ENCODE measurements around the gene ASCL3. TPM values are rescaled to one million over a fixed set of nuclear protein-coding genes. Genes with fewer than 3 reads are reported as not detected.

The ASCL3 gene
- polyA plus RNA-seq, 1 experiment = not detected

DNA sequence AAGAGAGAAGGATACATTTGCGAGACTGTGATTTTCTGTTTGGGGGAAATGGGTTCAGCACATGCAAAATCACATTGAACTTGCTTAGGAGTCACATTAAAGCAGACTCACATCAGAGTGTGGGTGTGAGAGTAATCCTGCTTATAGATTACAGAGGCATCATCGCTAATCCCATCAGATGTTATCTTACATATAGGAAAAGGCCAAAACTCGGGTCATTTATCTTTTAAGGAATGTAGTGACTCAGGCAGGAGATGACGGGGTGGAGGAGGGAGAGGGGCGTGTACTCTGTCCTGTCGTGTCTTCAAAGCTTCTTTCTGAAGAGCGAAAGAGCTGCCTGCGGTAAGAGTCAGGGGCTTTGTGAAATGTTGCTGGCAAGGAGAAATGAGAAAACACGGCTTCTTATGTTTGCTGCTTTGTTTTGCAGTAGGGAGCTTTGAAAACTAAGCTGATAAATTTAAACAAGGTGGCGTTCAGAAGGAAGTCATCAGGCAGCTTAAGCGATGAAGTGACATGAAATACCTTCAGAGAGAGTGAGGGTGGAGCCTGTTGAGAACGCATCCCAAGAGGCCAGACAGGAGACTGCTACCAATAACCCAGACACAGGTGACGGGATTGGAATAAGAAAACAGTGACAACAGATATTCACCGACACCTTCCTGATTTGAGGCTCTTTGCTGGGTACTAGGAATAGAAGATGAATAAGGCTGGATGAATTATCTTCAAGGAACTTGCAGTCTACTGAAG lies 7.9 kb downstream of the ASCL3 start:
- peak; percentile 31 for DNase-seq (ENCODE audit: low read depth)
- H3K4me3 ChIP-seq (ENCODE audit: low read depth, low read length) = no peak overlapping the region
- no peaks in the 10 kb centered on the region for H3K36me3 ChIP-seq (ENCODE audit: control insufficient read depth, insufficient read depth, low read length)
- TF ChIP-seq, protein P1, sequence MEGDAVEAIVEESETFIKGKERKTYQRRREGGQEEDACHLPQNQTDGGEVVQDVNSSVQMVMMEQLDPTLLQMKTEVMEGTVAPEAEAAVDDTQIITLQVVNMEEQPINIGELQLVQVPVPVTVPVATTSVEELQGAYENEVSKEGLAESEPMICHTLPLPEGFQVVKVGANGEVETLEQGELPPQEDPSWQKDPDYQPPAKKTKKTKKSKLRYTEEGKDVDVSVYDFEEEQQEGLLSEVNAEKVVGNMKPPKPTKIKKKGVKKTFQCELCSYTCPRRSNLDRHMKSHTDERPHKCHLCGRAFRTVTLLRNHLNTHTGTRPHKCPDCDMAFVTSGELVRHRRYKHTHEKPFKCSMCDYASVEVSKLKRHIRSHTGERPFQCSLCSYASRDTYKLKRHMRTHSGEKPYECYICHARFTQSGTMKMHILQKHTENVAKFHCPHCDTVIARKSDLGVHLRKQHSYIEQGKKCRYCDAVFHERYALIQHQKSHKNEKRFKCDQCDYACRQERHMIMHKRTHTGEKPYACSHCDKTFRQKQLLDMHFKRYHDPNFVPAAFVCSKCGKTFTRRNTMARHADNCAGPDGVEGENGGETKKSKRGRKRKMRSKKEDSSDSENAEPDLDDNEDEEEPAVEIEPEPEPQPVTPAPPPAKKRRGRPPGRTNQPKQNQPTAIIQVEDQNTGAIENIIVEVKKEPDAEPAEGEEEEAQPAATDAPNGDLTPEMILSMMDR (IDR thresholded peaks at IDR 0.05; ENCODE audit: insufficient read depth, low read depth, low read length) = no peak
- no peaks in the 10 kb centered on the region for H3K27me3 ChIP-seq (ENCODE audit: control insufficient read depth, insufficient read depth, low read length)
- ChIA-PET CTCF (interaction anchor here (1.2 to 1.6 kb wide), 4 partner anchors 9 to 25 kb away, joined by 3 to 6 read pairs (median 4); no protein-coding TSS in a partner anchor), POLR2A (no interaction called here)

DNA sequence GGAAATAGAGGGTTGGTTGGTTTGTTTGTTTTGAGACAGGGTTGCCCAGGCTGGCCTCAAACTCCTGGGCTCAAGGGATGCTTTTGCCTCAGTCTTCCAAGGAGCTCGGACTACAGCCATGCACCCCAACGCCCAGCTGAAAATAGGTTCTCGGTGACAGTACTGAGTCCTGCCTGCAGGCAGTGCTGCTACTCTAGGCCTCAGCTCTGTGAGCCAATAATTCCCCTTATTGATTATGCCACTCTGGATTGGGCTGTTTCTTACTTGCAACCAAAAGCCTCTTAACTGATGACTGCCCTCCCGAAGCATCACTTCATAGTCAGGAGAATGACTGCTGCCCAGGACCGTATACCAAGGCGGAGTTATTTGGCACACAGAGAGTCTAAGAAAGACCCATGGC lies 8.9 kb downstream of the ASCL3 start:
- ChIA-PET POLR2A (interaction anchor here (0.6 kb wide), 1 partner anchor 120 kb away, joined by 8 read pairs; no protein-coding TSS in a partner anchor), CTCF (interaction anchor here (0.8 to 1.6 kb wide), 2 partner anchors 12 to 14 kb away, joined by 3 read pairs; no protein-coding TSS in a partner anchor)
- H3K36me3 ChIP-seq (ENCODE audit: control insufficient read depth, insufficient read depth, low read length) = no peaks in the 10 kb centered on the region
- no peak for DNase-seq (ENCODE audit: low read depth)
- H3K4me3 ChIP-seq (ENCODE audit: low read depth, low read length) = no peak overlapping the region
- TF ChIP-seq, protein P1 (IDR thresholded peaks at IDR 0.05; ENCODE audit: insufficient read depth, low read depth, low read length) = no peak
- H3K27me3 ChIP-seq (ENCODE audit: control insufficient read depth, insufficient read depth, low read length) = no peaks in the 10 kb centered on the region

DNA sequence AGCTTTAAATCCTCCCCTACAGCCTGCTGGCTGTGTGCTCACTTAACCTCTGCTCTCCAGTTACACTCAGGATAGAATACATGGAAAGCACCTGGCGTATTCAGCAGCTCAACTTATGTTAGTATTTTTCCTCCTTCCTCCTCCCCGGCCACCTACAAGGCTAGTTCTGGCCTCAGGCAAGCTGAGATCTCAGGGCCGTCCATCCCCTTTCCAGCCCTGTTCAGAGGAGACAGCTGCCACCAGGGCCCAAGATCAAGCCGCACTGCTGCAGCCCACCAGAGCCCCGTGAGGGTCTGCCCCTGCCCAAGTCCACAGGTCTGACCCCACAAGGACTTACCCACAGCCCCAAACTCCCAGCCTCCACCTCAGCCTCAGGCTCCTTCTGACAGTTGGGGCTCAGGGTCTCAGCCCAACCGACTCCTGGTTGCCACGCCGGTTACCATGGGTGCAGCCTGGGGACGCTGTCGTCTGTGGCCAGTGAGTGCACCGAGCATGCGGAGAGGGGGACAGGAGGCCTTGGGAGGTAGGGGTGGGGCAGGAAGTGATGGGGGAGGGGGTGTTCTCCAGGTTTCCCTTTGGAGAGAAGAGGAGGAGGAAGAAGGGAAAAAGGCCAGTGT lies 10.1 kb downstream of the ASCL3 start, which contains the start of gene C11orf16:
Gene C11orf16 (minus strand): TSS at position 384 of the 617 bp plus-strand sequence. CDS start 639 bp downstream, outside the sequence.
- no peak for DNase-seq (ENCODE audit: low read depth)
- ChIA-PET CTCF (interaction anchor here (0.5 kb wide), 1 partner anchor 1390 kb away, joined by 3 read pairs; no protein-coding TSS in a partner anchor), POLR2A (no interaction called here)
- Histone ChIP-seq H3K4me3 (ENCODE audit: low read depth, low read length) (no peak within 1 kb of the TSS), H3K27me3 (ENCODE audit: control insufficient read depth, insufficient read depth, low read length) (no peaks in the 10 kb centered on the region), H3K36me3 (ENCODE audit: control insufficient read depth, insufficient read depth, low read length) (no peaks in the 10 kb centered on the region)
- TF ChIP-seq, protein P1 (IDR thresholded peaks at IDR 0.05; ENCODE audit: insufficient read depth, low read depth, low read length) = no peak

DNA sequence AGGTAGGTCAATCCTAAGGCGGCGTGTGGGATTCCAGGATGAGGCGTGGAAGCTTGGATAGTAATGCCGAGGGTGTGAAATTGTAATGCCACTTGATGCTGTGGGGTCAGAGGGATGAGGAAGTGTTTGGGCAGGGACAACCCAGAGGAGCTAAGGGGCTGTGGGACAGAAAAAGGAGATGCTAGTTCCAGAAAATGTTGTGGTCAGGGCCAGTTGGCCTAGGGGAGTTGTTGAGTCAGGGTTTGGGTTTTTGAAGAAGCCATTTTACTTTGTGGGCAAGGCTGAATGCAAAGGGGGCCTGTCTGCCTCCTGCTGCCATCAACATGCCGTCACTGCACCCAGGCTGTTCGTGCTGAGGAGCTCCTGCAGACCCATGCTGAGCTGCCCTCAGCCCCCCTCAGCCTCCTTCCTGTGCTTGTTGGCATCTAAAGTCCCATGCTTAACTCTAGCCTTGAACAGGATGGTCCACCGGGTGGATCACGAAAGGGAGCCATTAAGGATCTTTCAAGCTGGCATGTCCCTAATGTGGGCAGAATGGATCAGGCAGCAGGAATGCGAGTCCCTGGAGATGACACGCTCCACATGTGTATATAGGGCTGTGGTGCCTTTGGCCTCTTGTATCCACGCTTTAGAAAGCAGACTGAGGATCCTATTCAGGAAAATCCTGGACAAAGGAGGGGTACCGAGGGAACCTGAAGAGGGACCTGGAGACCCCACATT lies 12.2 kb downstream of the ASCL3 start:
- ChIA-PET CTCF (interaction anchor here (1.1 to 1.7 kb wide), 3 partner anchors 9 to 143 kb away, joined by 3 read pairs; no protein-coding TSS in a partner anchor), POLR2A (no interaction called here)
- TF ChIP-seq, protein P1 (IDR thresholded peaks at IDR 0.05; ENCODE audit: insufficient read depth, low read depth, low read length) = no peak
- H3K27me3 ChIP-seq (ENCODE audit: control insufficient read depth, insufficient read depth, low read length) = no peaks in the 10 kb centered on the region
- H3K4me3 ChIP-seq (ENCODE audit: low read depth, low read length) = no peak overlapping the region
- no peak for DNase-seq (ENCODE audit: low read depth)
- no peaks in the 10 kb centered on the region for H3K36me3 ChIP-seq (ENCODE audit: control insufficient read depth, insufficient read depth, low read length)

Data from BJ (cell line).